K562 (cell line): ENCODE data around the gene RHD. TPM values are rescaled to one million over a fixed set of nuclear protein-coding genes. Genes with fewer than 3 reads are reported as not detected.

Source experiments
- ATAC-seq: fragments of 200-7000 bp; cut with Tn5 transposase; 3 replicates; pipeline ENCODE4 v1.9.1; 2020; ENCODE audit warnings: moderate library complexity
- BruUV-seq: library from RNA; stranded (reverse); fragments of 400-500 nt; replicated peaks from 2 replicates; lab custom pipeline; 2021; lab: Mats Ljungman, UMichigan
- CTCF ChIA-PET: fragments of 300-600 bp; formaldehyde crosslinking; extraction: SDS; loops from one replicate; lab custom pipeline; 2021; ENCODE audit warnings: low intra/inter-chr PET ratio; lab: Yijun Ruan, JAX
- POLR2A ChIA-PET: fragments of 300-600, 350-650 bp; sonication (Branson Sonifier 250); formaldehyde crosslinking; extraction: SDS; loops from one replicate; lab custom pipeline; 2021; ENCODE audit warnings: antibody characterized with exemption, inconsistent platforms; lab: Yijun Ruan, JAX
- DNase-seq, 4 experiments: peaks; one replicate each; pipeline versions ENCODE4 v3.0.0 to v3.0.0-alpha.2; 2011 to 2018; ENCODE audit warnings: low spot score in 3 of 4, mixed read lengths in 3 of 4; ENCODE audit errors: extremely low read depth in 1 of 4
- FAIRE-seq: peaks from 2 replicates; lab custom pipeline; 2011; peaks lifted over from hg19 to GRCh38; lab: Jason Lieb, UNC
- H2AFZ ChIP-seq: 2 replicates; pipeline ENCODE4 v1.6.0; 2011; ENCODE audit warnings: low read depth, low read length, control low read depth, inconsistent platforms
- H3K27ac ChIP-seq: fragments of 200-600 bp; 3 replicates; pipeline ENCODE4 v1.8.0; 2011; ENCODE audit warnings: low read depth, mild to moderate bottlenecking, control low read depth, inconsistent platforms, low read length, moderate library complexity, mixed read lengths; ENCODE audit errors: extremely low read depth
- H3K27me3 ChIP-seq, 2 experiments: fragments of 300-600 bp in 1 of 2; 2 replicates in 1 of 2; 3 replicates in 1 of 2; pipeline versions ENCODE4 v1.6.0 to v1.8.0; 2011; ENCODE audit warnings: inconsistent platforms in 2 of 2, low read length in 2 of 2, mild to moderate bottlenecking in 1 of 2, mixed read lengths in 1 of 2, moderate library complexity in 1 of 2; ENCODE audit not compliant: control insufficient read depth in 2 of 2, insufficient read depth in 2 of 2
- H3K36me3 ChIP-seq: fragments of 300-600 bp; 3 replicates; pipeline ENCODE4 v1.8.0; 2011; ENCODE audit warnings: mild to moderate bottlenecking, low read length, inconsistent platforms; ENCODE audit not compliant: control insufficient read depth, insufficient read depth
- H3K4me1 ChIP-seq, 2 experiments: fragments of 200-600 bp in 1 of 2; replicated peaks in 1 of 2; 2 replicates in 1 of 2; 3 replicates in 1 of 2; pipeline versions ENCODE4 v1.5.1 to v1.8.0; 2011; ENCODE audit warnings: inconsistent platforms in 2 of 2, low read length in 2 of 2, mild to moderate bottlenecking in 1 of 2, mixed read lengths in 1 of 2, moderate library complexity in 1 of 2; ENCODE audit not compliant: control insufficient read depth in 2 of 2, insufficient read depth in 2 of 2
- H3K4me2 ChIP-seq: 2 replicates; pipeline ENCODE4 v1.6.1; 2011; ENCODE audit warnings: low read length, control low read depth, inconsistent platforms, mixed read lengths; ENCODE audit not compliant: insufficient read depth
- H3K4me3 ChIP-seq: fragments of 200-600 bp; sonication (generic), shearing (Covaris generic); 2 replicates; pipeline ENCODE4 v1.5.1; 2016; ENCODE audit warnings: control low read depth, inconsistent platforms
- H3K79me2 ChIP-seq: fragments of 200-600 bp; 3 replicates; pipeline ENCODE4 v1.8.0; 2011; ENCODE audit warnings: low read length, inconsistent platforms; ENCODE audit not compliant: control insufficient read depth, insufficient read depth
- H3K9ac ChIP-seq, 2 experiments: 2 replicates each; pipeline versions ENCODE4 v1.6.0 to v1.6.1; 2011; ENCODE audit warnings: low read depth in 2 of 2, low read length in 2 of 2, control low read depth in 1 of 2, inconsistent platforms in 1 of 2, mild to moderate bottlenecking in 1 of 2, mixed read lengths in 1 of 2; ENCODE audit not compliant: insufficient read depth in 1 of 2
- H3K9me1 ChIP-seq: one replicate; pipeline ENCODE4 v1.6.0; 2011; ENCODE audit warnings: inconsistent platforms, mild to moderate bottlenecking, low read length, moderate library complexity; ENCODE audit not compliant: control insufficient read depth, insufficient read depth
- H3K9me3 ChIP-seq: replicated peaks from 2 replicates; pipeline ENCODE4 v1.5.1; 2011; ENCODE audit warnings: low read depth, low read length, inconsistent platforms; ENCODE audit not compliant: control insufficient read depth, insufficient read depth
- H4K20me1 ChIP-seq: replicated peaks from 2 replicates; pipeline ENCODE4 v1.6.1; 2011; ENCODE audit warnings: low read length, inconsistent platforms, mixed read lengths; ENCODE audit not compliant: control insufficient read depth, insufficient read depth
- ARID4B ChIP-seq: sonication (generic); formaldehyde crosslinking; IDR thresholded peaks from 2 replicates; pipeline ENCODE4 v1.8.0; 2022; ENCODE audit warnings: mild to moderate bottlenecking, missing genetic modification reagents
- ATF2 ChIP-seq: sonication (generic); formaldehyde crosslinking; IDR thresholded peaks from 2 replicates; pipeline ENCODE4 v1.8.1; 2022; ENCODE audit warnings: missing genetic modification reagents
- CHD2 ChIP-seq: IDR thresholded peaks from 2 replicates; pipeline ENCODE4 v1.6.1; 2011; ENCODE audit warnings: low read depth, low read length
- EP300 ChIP-seq: IDR thresholded peaks from 2 replicates; pipeline ENCODE4 v1.6.1; 2012; ENCODE audit warnings: low read length, improper control_type of control experiment
- HLTF ChIP-seq: fragments of 450-650 bp; IDR thresholded peaks from 2 replicates; pipeline ENCODE4 v1.6.1; 2016
- NR4A1 ChIP-seq, 2 experiments: fragments of 250-450 bp in 1 of 2; fragments of 450-650 bp in 1 of 2; sonication (Bioruptor Pico) in 1 of 2; IDR thresholded peaks; 2 replicates each; pipeline versions ENCODE4 v1.4.0 to v1.6.1; 2016 to 2020; ENCODE audit warnings: mild to moderate bottlenecking in 2 of 2, missing compliant biosample characterization in 1 of 2, missing genetic modification characterization in 1 of 2, moderate library complexity in 1 of 2
- RERE ChIP-seq: sonication (generic); formaldehyde crosslinking; IDR thresholded peaks from 2 replicates; pipeline ENCODE4 v1.8.0; 2023; ENCODE audit warnings: missing genetic modification reagents, mild to moderate bottlenecking, borderline replicate concordance
- SMAD3 ChIP-seq: fragments of 450-650 bp; formaldehyde crosslinking; conservative IDR thresholded peaks from 2 replicates; pipeline ENCODE4 v1.4.0; 2020; ENCODE audit warnings: mild to moderate bottlenecking
- SRSF9 ChIP-seq: fragments of 200-400 bp; formaldehyde crosslinking; IDR thresholded peaks from 2 replicates; pipeline ENCODE4 v1.6.1; 2017; ENCODE audit warnings: low read depth, low read length, borderline replicate concordance
- ZNF184 ChIP-seq: sonication (generic); formaldehyde crosslinking; IDR thresholded peaks from 2 replicates; pipeline ENCODE4 v1.5.0; 2020; ENCODE audit warnings: missing genetic modification reagents
- ZNF41 ChIP-seq: fragments of 250-450 bp; sonication (Bioruptor Pico); conservative IDR thresholded peaks from 2 replicates; pipeline ENCODE4 v1.4.0; 2020; ENCODE audit warnings: mild to moderate bottlenecking
- ZNF561 ChIP-seq: fragments of 450-650 bp; formaldehyde crosslinking; conservative IDR thresholded peaks from 2 replicates; pipeline ENCODE4 v1.4.0; 2020; ENCODE audit warnings: mild to moderate bottlenecking, moderate library complexity
- WGBS: fragments of 100-300 bp; shearing (Covaris generic); methylation state at CpG from one replicate; pipeline ENCODE4 v1.1.6; 2016; ENCODE audit warnings: low coverage, mixed read lengths; ENCODE audit not compliant: insufficient coverage; ENCODE audit errors: missing lambda C conversion rate; 5-methylcytosine and 5-hydroxymethylcytosine counted together
- in situ Hi-C: fragments of 300-500 bp; cut with MboI; formaldehyde crosslinking; loops from 4 replicates; pipeline ENCODE4 v1.15.0; 2018; ENCODE audit warnings: inconsistent platforms, mixed read lengths
- intact Hi-C: fragments of 100-400 bp; cut with micrococcal nuclease; formaldehyde crosslinking; loops from 2 replicates; pipeline ENCODE4 v1.14.2; 2022
- polyA plus RNA-seq, 8 experiments: library from polyadenylated mRNA; depleted of rRNA in 4 of 8; stranded (reverse) in 5 of 8; unstranded in 3 of 8; fragments of >200 nt; fragmentation: Nextera tagmentation in 2 of 8; fragmentation: Illumina TruSeq in 1 of 8; extraction: Ambion mirVana in 2 of 8; extraction: Trizol in 1 of 8; gene quantifications; 2 replicates each; pipeline versions ENCODE4 v1.2.1 to v1.2.3, GENCODE V29; 2011 to 2014; ENCODE audit warnings: inconsistent platforms in 1 of 8, missing spikeins in 1 of 8
- total RNA-seq, 7 experiments: library from RNA; depleted of rRNA in 6 of 7; stranded (reverse); fragments of >200 nt in 6 of 7; fragmentation: Illumina TruSeq in 2 of 7; extraction: Trizol in 2 of 7; gene quantifications; 2 replicates each; pipeline versions ENCODE4 v1.2.1 to v1.2.3, GENCODE V29; 2011 to 2021; ENCODE audit warnings: low replicate concordance in 1 of 7

RHD gene
- total and polyA plus RNA-seq, 9 of the 15 experiments (the other 6 are each of a cell fraction or from before 2014, with no cell fraction given): 8.8 to 32.4 (median 15.0) TPM

GRCh38 chr1:25222606-25223005 is 49.7 kb upstream of the RHD start:
- CTCF ChIA-PET: no interaction called here
- TF ChIP-seq EP300: no peak
- TF ChIP-seq ATF2 (CRISPR knock-in tag): no peak
- no peak for TF ChIP-seq ZNF561
- TF ChIP-seq SMAD3 (CRISPR knock-in tag): no peak
- TF ChIP-seq NR4A1 (CRISPR knock-in tag; IDR thresholded peaks at IDR 0.05): no peak
- TF ChIP-seq NR4A1 (tag; IDR thresholded peaks at IDR 0.05): no peak
- TF ChIP-seq SRSF9: no peak
- TF ChIP-seq HLTF: no peak
- no peak for TF ChIP-seq ZNF184 (CRISPR knock-in tag)
- TF ChIP-seq RERE (CRISPR knock-in tag): no peak
- TF ChIP-seq ARID4B (CRISPR knock-in tag): no peak
- no peak for TF ChIP-seq ZNF41 (CRISPR knock-in tag)
- no peak for TF ChIP-seq CHD2

More at GRCh38 chr1:25222606-25223005, 49.7 kb upstream of the RHD start:
- Histone ChIP-seq H3K27ac (no peak overlapping the region), H3K4me2 (no peak overlapping the region), H3K4me1 (peaks cover 0 to 9% of the 10 kb centered on the region in 2 experiments; a peak in 3 of 5 replicates), H3K27me3 (no peaks in the 10 kb centered on the region), H3K79me2 (no peaks in the 10 kb centered on the region), H2AFZ (no peak overlapping the region), H3K4me3 (no peak overlapping the region), H3K9me3 (no peaks in the 10 kb centered on the region), H3K9ac (no peak overlapping the region), H4K20me1 (no peaks in the 10 kb centered on the region), H3K9me1 (no peaks in the 10 kb centered on the region), H3K36me3 (peaks cover 56% of the 10 kb centered on the region)
- in situ Hi-C loops: no loop called here
- WGBS: 82% methylated on average over 4 of the region's 4 CpGs
- ATAC-seq (no peak), FAIRE-seq (no peak), DNase-seq (no peak)
- POLR2A ChIA-PET: interaction anchor here (1.2 to 13.3 kb wide), 4 partner anchors 8 to 25 kb away, joined by 4 to 113 read pairs (median 5); partner anchors contain the start of genes RSRP1 and SYF2
- intact Hi-C loops: no loop called here
- TSS peak; percentile 21 for BruUV-seq
